ENCODE data around the gene ZDHHC21.

The ZDHHC21 gene

GRCh38 chr9:14677396-14677795 lies 15.8 kb downstream of the ZDHHC21 start:
- H3K4me3 ChIP-seq (ENCODE audit: insufficient read depth, low read length, poor library complexity, severe bottlenecking), result no peak overlapping the region
- no peaks in the 10 kb centered on the region for H3K27me3 ChIP-seq (ENCODE audit: low read length)
- no peaks in the 10 kb centered on the region for H4K20me1 ChIP-seq (ENCODE audit: low read depth, low read length)
- no peaks in the 10 kb centered on the region for H3K9me2 ChIP-seq (replicated peaks; ENCODE audit: insufficient read depth, low read length)
- H3K9me3 ChIP-seq (ENCODE audit: insufficient read depth, low read length), result no peaks in the 10 kb centered on the region
- H3K79me2 ChIP-seq (ENCODE audit: insufficient read depth, low read length), result no peaks in the 10 kb centered on the region
- TF ChIP-seq CTCF (IDR thresholded peaks at IDR 0.05; ENCODE audit: insufficient read depth, low read length, poor library complexity, severe bottlenecking) (no peak), EZH2phosphoT487 (conservative IDR thresholded peaks at IDR 0.05; ENCODE audit: low read length) (no peak)
- H3K4me2 ChIP-seq (ENCODE audit: low read depth, low read length, poor library complexity, severe bottlenecking), result no peak overlapping the region
- H3K36me3 ChIP-seq (ENCODE audit: low read length), result no peaks in the 10 kb centered on the region; the same call in 1 of the 2 replicates
- no peak overlapping the region for H3K9ac ChIP-seq (ENCODE audit: low read length)
- no peaks in the 10 kb centered on the region; the same call in 1 of the 2 replicates for H3F3A ChIP-seq (ENCODE audit: insufficient read depth)
- no peak overlapping the region for H2AFZ ChIP-seq (ENCODE audit: low read depth, low read length, severe bottlenecking)
- H3K27ac ChIP-seq (ENCODE audit: low read depth, low read length), result no peak overlapping the region

GRCh38 chr9:14674630-14675029 lies 18.6 kb downstream of the ZDHHC21 start:
- no peak overlapping the region for H3K4me2 ChIP-seq (ENCODE audit: low read depth, low read length, poor library complexity, severe bottlenecking)
- H2AFZ ChIP-seq (ENCODE audit: low read depth, low read length, severe bottlenecking), result no peak overlapping the region
- no peaks in the 10 kb centered on the region for H3K9me2 ChIP-seq (replicated peaks; ENCODE audit: insufficient read depth, low read length)
- H4K20me1 ChIP-seq (ENCODE audit: low read depth, low read length), result no peaks in the 10 kb centered on the region
- no peaks in the 10 kb centered on the region for H3K9me3 ChIP-seq (ENCODE audit: insufficient read depth, low read length)
- TF ChIP-seq CTCF (IDR thresholded peaks at IDR 0.05; ENCODE audit: insufficient read depth, low read length, poor library complexity, severe bottlenecking) (no peak), EZH2phosphoT487 (conservative IDR thresholded peaks at IDR 0.05; ENCODE audit: low read length) (no peak)
- no peaks in the 10 kb centered on the region for H3K79me2 ChIP-seq (ENCODE audit: insufficient read depth, low read length)
- H3K27me3 ChIP-seq (ENCODE audit: low read length), result no peaks in the 10 kb centered on the region
- H3K27ac ChIP-seq (ENCODE audit: low read depth, low read length), result no peak overlapping the region
- H3K4me3 ChIP-seq (ENCODE audit: insufficient read depth, low read length, poor library complexity, severe bottlenecking), result no peak overlapping the region
- H3F3A ChIP-seq (ENCODE audit: insufficient read depth), result no peaks in the 10 kb centered on the region; the same call in 1 of the 2 replicates
- peaks cover 2% of the 10 kb centered on the region; the same call in 1 of the 2 replicates for H3K36me3 ChIP-seq (ENCODE audit: low read length)
- no peak overlapping the region for H3K9ac ChIP-seq (ENCODE audit: low read length)

GRCh38 chr9:14671377-14671776 lies 21.9 kb downstream of the ZDHHC21 start:
- no peak for TF ChIP-seq EZH2phosphoT487 (conservative IDR thresholded peaks at IDR 0.05; ENCODE audit: low read length)
- no peak for TF ChIP-seq CTCF (IDR thresholded peaks at IDR 0.05; ENCODE audit: insufficient read depth, low read length, poor library complexity, severe bottlenecking)
- H4K20me1 ChIP-seq (ENCODE audit: low read depth, low read length), result no peaks in the 10 kb centered on the region
- H2AFZ ChIP-seq (ENCODE audit: low read depth, low read length, severe bottlenecking), result no peak overlapping the region
- no peak overlapping the region for H3K4me2 ChIP-seq (ENCODE audit: low read depth, low read length, poor library complexity, severe bottlenecking)
- H3K36me3 ChIP-seq (ENCODE audit: low read length), result peaks cover 2% of the 10 kb centered on the region; the same call in 1 of the 2 replicates
- no peak overlapping the region for H3K9ac ChIP-seq (ENCODE audit: low read length)
- H3K27ac ChIP-seq (ENCODE audit: low read depth, low read length), result no peak overlapping the region
- H3K4me3 ChIP-seq (ENCODE audit: insufficient read depth, low read length, poor library complexity, severe bottlenecking), result no peak overlapping the region
- no peaks in the 10 kb centered on the region for H3K9me3 ChIP-seq (ENCODE audit: insufficient read depth, low read length)
- no peaks in the 10 kb centered on the region for H3K9me2 ChIP-seq (replicated peaks; ENCODE audit: insufficient read depth, low read length)
- H3K79me2 ChIP-seq (ENCODE audit: insufficient read depth, low read length), result no peaks in the 10 kb centered on the region
- no peaks in the 10 kb centered on the region for H3K27me3 ChIP-seq (ENCODE audit: low read length)
- no peaks in the 10 kb centered on the region; the same call in 1 of the 2 replicates for H3F3A ChIP-seq (ENCODE audit: insufficient read depth)
